ENCODE measurements around the gene LILRB3.
"Not testable (repeated sequence)": the region's sequence is repeated elsewhere in the genome, so short reads cannot be mapped to it uniquely, and the experiment has no call there.

Gene LILRB3

GRCh38 chr19:54242646-54243045 lies 19.8 kb upstream of the LILRB3 start, which contains the start of gene LILRA6:
TSS of gene LILRA6 (minus strand) at chr19:54242790.
- not testable (repeated sequence) for DNase-seq (ENCODE audit: low read depth in 2 of 2, low spot score in 1 of 2)

GRCh38 chr19:54242234-54242633 lies 19.4 kb upstream of the LILRB3 start:
- DNase-seq (ENCODE audit: low read depth in 2 of 2, low spot score in 1 of 2): not testable (repeated sequence)

GRCh38 chr19:54240372-54241336 lies 17.8 kb upstream of the LILRB3 start:
- not testable (repeated sequence) for DNase-seq (ENCODE audit: low read depth in 2 of 2, low spot score in 1 of 2)

- DNase-seq (ENCODE audit: low read depth in 2 of 2, low spot score in 1 of 2): not testable (repeated sequence)
Observed at GRCh38 chr19:54239491-54240371, 16.9 kb upstream of the LILRB3 start.

- no peak for DNase-seq (ENCODE audit: low read depth in 2 of 2, low spot score in 1 of 2)
Observed at GRCh38 chr19:54233941-54234340, 11.1 kb upstream of the LILRB3 start.

- peak; percentile 61 to 81 for DNase-seq (ENCODE audit: low read depth in 2 of 2, low spot score in 1 of 2)
Observed at GRCh38 chr19:54231077-54231931, 8.5 kb upstream of the LILRB3 start.

GRCh38 chr19:54230031-54230430 lies 7.2 kb upstream of the LILRB3 start:
- no peak for DNase-seq (ENCODE audit: low read depth in 2 of 2, low spot score in 1 of 2)

GRCh38 chr19:54229146-54229545 lies 6.3 kb upstream of the LILRB3 start:
- no peak for DNase-seq (ENCODE audit: low read depth in 2 of 2, low spot score in 1 of 2)

- not testable (repeated sequence) for DNase-seq (ENCODE audit: low read depth in 2 of 2, low spot score in 1 of 2)
Observed at GRCh38 chr19:54224619-54225018, 1.8 kb upstream of the LILRB3 start.

GRCh38 chr19:54223937-54224281 lies 1.1 kb upstream of the LILRB3 start:
- not testable (repeated sequence) for DNase-seq (ENCODE audit: low read depth in 2 of 2, low spot score in 1 of 2)

- not testable (repeated sequence) for DNase-seq (ENCODE audit: low read depth in 2 of 2, low spot score in 1 of 2)
Observed at GRCh38 chr19:54223277-54223936, 600 bp upstream of the LILRB3 start.

- DNase-seq (ENCODE audit: low read depth in 2 of 2, low spot score in 1 of 2): not testable (repeated sequence)
Observed at GRCh38 chr19:54221947-54222346, 860 bp downstream of the LILRB3 start.

- DNase-seq (ENCODE audit: low read depth in 2 of 2, low spot score in 1 of 2): not testable (repeated sequence)
Observed at GRCh38 chr19:54219702-54220101, 3.1 kb downstream of the LILRB3 start.

- no peak for DNase-seq (ENCODE audit: low read depth in 2 of 2, low spot score in 1 of 2)
Observed at GRCh38 chr19:54218960-54219661, 3.7 kb downstream of the LILRB3 start.

- DNase-seq (ENCODE audit: low read depth in 2 of 2, low spot score in 1 of 2): no peak
Observed at GRCh38 chr19:54218259-54218658, 4.5 kb downstream of the LILRB3 start.

- not testable (repeated sequence) for DNase-seq (ENCODE audit: low read depth in 2 of 2, low spot score in 1 of 2)
Observed at GRCh38 chr19:54217517-54218247, 5.1 kb downstream of the LILRB3 start.

- DNase-seq (ENCODE audit: low read depth in 2 of 2, low spot score in 1 of 2): no peak
Observed at GRCh38 chr19:54216869-54217268, 5.9 kb downstream of the LILRB3 start.

- DNase-seq (ENCODE audit: low read depth in 2 of 2, low spot score in 1 of 2): not testable (repeated sequence)
Observed at GRCh38 chr19:54214734-54215133, 8.1 kb downstream of the LILRB3 start.

- DNase-seq (ENCODE audit: low read depth in 2 of 2, low spot score in 1 of 2): not testable (repeated sequence)
Observed at GRCh38 chr19:54214217-54214616, 8.6 kb downstream of the LILRB3 start.

Measured in stimulated activated CD8-positive, alpha-beta memory T cell treated with anti-CD3 and anti-CD28 coated beads, Interleukin-4, amount 100 ng/mL, for 4 hours (primary cell).